CD4-positive, alpha-beta T cell treated with Interferon alpha-2 for 1 hour (primary cell): ENCODE data around the gene CCZ1B.
"Not testable (repeated sequence)": the region's sequence is repeated elsewhere in the genome, so short reads cannot be mapped to it uniquely, and the experiment has no call there.

ENCODE experiments used
- DNase-seq, 2 donors: peaks; one replicate each; pipeline ENCODE4 v3.0.0-alpha.2; 2020 to 2022

The CCZ1B gene

DNA sequence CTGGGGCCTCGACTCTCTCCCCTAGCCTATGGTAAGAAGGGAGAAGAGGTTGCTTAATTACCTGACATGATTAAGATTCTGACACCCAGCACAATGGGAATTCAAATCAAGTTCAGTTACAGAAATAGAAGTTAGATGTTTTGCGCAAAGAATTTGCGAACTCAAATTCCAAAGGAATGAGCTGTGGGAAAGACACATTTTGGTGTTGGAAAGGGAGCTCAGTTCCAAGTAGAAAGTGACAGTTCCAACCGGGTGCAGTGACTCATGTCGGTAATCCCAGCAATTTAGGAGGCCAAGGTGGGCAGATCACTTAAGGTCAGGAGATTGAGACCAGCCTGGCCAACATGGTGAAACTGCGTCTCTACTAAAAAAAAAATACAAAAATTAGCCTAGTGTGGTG, 4.0 kb upstream of the CCZ1B start:
- DNase-seq = not testable (repeated sequence)

DNA sequence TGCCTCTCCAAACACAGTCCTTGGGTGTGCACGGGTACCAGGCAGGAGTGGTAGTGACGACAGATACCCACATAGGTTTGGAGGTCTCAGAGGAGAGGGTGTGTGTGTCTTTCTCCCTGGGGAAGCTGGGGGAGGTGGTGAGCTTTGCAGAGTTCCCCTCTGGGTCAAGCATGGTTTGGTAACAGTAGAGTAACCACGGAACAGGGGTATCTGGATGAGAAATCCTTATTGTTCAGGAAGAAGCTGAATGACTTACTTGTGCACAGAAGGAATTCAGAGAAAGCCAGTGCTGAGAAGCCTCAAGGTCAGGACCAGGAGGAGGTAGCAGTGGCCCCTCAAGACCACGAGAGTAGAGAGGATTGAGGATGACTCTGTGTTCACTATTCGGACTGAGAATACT, 3.5 kb upstream of the CCZ1B start:
- DNase-seq = not testable (repeated sequence)

DNA sequence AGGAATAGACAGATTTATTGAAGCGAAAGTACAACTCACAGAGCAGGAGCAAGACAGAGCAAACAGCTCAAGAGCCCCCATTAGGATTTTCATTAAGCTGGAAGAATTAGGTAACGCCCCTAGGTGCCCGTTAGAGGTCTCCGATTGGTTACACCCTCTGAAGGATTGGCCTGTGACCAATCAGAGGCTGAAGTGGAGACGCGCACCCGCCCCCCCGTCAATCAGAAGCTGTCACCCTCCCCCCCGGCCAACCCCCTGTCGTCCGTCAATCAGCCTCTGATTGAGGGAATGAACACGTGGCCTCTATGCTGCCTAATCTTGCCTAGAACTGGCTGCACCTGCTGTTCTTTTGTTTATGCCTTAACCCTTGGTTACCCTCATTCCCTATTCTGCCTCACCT, 1.1 kb upstream of the CCZ1B start:
- DNase-seq = not testable (repeated sequence)

DNA sequence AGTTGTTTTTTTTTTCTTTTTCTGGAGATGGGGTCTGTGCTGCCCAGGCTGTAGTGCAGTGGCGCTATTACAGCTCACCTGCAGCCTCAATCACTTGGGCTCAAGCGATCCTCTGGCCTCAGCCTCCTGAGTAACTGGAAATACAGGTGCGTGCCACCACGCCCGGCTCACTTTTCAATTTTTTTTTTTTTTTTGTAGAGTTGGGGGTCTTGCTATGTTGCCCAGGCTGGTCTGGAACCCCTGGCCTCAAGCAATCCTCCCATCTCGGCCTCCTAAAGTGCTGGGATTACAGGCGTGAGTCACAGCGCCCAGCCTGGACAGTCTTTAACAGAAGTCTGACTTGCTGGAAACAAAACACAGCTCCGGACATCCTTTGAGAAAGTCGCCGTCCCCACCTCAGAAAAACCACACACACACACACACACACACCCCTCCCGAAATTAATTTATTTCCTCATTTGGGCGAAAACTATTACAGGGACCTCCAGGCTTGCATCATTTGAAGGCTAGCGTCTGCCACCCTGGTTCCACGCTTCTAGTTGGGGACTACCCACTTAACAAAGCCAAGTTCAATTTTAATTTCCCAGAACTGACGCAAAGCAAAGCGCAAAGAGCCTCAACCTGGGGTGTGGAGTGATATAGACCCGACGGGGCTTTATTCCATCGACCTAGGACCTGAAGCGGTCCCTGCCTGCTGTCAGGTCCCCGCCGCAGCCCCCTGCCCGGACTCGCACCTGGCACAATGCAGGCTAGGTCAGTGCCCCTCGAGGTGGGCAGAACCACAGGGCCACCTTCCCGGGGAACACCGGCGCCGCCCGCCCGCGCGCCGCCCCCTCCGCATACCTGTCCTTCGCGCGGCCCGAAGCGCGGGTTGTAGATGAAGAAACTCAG, 594 bp downstream of the CCZ1B start:
- DNase-seq = peak in 1 of 2 donors; percentile 32

DNA sequence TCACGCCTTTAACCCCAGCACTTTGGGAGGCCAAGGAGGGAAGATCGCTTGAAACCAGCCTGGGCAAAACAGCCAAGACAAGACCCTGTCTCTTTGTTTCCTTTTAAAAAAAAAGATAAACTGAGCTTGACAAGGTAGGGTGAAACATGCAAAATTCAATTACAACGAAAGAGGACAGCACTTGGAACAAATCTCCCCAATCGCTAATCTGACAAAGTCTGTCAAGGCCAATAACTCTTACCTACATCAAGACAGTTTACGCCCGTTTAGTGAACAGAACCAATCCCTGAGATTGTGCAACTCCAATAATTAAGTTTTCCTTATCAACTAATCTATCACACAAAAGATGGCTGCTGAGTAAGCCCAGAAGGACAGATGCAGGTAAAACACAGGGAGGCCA, 4.5 kb downstream of the CCZ1B start:
- DNase-seq = not testable (repeated sequence)

GRCh38 chr7:6815470-6815869, 10.6 kb downstream of the CCZ1B start:
- not testable (repeated sequence) for DNase-seq

DNA sequence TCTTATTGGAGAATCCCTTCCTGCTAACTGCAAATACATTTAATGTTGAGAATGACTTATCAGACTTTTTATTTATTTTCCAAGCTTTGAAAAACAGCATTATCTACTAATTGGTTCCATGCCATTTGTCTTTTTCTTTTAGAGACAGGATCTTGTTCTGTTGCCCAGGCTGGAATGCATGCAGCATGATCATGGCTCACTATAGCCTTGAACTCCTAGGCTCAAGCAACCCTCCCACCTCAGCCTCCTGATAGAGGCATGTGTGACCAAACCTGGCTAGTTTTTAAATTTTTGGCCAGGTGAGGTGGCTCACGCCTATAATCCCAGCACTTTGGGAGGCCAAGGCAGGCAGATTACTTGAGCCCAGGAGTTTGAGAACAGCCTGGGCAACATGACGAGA, 13.1 kb downstream of the CCZ1B start:
- not testable (repeated sequence) for DNase-seq

DNA sequence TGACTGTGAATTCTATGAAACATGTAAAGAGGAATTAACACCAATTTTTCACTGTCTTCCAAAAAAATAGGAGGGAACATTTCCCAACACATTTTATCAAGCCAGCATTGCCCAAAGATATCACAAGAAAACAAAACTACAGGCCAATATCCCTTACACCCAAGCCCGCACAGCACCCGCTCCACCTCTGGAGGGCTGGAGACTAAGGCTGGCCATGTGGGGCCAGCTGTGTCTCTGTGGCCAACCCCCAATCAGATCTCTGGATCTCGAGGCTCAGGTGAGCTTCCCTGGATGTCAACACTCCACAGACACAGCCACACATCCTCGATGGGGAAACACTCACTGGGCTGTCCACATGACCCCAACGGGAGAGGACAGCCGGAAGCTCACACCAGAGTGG, 18.1 kb downstream of the CCZ1B start:
- DNase-seq = not testable (repeated sequence)

GRCh38 chr7:6807393-6807918, 18.6 kb downstream of the CCZ1B start:
- DNase-seq = not testable (repeated sequence)

- not testable (repeated sequence) for DNase-seq
Observed at GRCh38 chr7:6800331-6800730, 25.7 kb downstream of the CCZ1B start.

DNA sequence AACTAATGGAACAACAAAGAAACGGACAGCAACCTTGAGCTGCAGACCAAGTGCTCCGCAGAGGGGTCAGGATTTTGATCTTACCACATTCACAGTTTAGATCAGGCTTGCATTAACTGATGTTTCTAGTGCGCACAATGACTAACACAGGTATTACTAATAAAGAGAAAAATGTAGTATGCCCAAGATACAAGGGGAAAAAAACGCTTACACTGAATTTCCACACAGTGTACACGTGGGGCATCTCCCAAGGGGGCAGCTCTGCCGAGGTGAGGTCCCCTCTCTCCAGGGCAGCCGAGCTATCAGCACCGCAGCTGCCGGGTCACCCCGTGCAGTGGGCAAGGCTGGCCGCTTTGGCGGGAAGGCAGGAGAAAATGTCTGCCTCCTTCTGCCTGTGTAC, 26.2 kb downstream of the CCZ1B start:
- DNase-seq = not testable (repeated sequence)

DNA sequence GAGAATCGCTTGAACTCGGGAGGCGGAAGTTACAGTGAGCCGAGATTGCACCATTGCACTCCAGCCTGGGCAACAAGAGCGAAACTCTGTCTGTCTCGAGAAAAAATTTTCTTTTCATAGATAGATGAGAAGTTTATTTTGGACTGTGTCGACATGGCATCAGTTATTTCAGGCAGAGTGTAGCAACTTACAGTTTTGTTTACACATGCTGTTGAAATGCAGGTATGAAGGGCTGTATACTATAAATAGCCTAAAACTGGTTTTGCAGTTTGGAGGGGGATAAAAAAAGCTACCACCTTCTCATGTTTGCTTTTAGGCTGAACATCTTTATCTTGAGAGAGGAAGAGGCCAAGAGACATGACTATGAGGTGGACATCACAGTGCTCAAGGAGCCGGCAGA, 28.0 kb downstream of the CCZ1B start:
- DNase-seq = not testable (repeated sequence)

- not testable (repeated sequence) for DNase-seq
Observed at GRCh38 chr7:6797218-6797617, 28.9 kb downstream of the CCZ1B start.

DNA sequence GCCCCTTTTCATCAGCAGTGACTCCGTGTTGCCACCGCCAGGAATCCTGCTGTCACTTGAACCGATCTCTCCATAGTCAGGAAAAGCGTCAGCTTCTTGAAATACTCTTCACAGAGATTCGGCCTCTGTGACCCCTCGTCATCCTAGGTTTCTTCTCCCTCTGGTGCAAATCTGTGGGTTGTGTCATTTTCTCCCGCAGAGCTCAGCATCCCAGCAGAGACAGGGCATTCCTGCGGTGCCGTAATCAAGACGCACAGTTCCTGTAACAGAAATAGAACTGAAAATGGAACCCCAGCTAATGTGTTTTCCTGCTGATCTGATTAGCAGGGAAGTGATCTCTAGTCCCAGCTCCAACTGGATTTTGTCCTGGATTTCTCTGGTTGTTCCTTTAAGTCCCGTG, 31.8 kb downstream of the CCZ1B start:
- not testable (repeated sequence) for DNase-seq

DNA sequence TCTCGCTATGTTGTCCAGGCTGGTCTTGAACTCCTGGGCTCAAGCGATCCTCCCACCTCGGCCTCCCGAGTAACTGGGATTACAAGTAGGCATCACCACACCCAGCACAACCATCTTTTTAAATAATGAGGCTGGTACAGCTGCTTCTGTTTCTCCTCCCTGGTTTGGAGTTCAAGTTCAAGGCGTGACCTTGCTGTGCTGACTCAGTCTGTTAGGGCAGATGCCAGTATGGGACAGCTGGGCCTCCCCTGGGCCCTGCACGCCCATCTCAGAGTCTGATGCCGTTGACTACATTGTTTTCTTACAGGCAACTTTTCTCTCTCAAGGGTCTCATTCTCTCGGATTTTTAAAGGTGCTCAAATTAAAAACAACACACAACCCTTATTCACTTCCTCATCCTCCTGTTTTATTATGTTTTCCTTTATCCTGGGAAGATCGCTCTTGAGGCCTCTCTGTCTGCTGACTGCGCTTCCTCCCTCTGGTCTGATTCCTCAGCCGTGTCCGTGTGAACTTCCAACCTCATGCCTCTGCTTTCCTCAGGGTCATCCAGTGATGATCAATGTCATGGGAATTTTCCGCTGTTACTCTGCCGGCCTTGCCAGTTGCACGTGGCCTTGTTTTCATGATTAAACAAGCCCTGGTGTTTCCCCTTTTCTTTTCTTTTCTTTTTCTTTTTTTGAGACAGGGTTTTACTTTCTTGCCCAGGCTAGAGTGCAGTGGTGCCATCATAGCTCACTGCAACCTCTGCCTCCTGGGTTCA, 33.8 kb downstream of the CCZ1B start:
- not testable (repeated sequence) for DNase-seq

DNA sequence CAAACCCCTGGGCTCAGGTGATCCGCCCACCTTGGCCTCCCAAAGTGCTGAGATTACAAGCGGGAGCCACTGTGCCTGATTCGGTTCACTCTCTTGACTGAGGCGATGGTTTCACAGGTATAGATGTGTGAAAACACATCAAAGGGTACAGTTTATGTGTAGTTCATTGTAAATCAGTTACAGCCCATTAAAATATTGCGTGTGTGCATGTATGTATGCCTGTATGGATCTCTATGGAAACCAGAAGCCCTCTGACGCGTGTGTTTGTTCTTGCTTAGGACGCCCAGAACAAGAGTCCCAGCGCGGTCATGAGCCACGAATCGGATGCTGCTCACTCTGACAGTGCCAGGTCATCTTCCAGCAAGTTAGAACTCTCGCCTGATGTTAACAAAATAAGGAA, 36.7 kb downstream of the CCZ1B start:
- DNase-seq = not testable (repeated sequence)

GRCh38 chr7:6781581-6781980, 44.5 kb downstream of the CCZ1B start:
- DNase-seq = not testable (repeated sequence)

- DNase-seq = not testable (repeated sequence)
Observed at GRCh38 chr7:6761186-6761585, 64.9 kb downstream of the CCZ1B start.

- DNase-seq = not testable (repeated sequence)
Observed at GRCh38 chr7:6753964-6754363, 72.1 kb downstream of the CCZ1B start, which contains the start of gene RSPH10B2. TSS of gene RSPH10B2 (plus strand) at chr7:6754103. CDS start at chr7:6757678, 3,575 bp downstream.

GRCh38 chr7:6750173-6750572, 75.9 kb downstream of the CCZ1B start:
- DNase-seq = not testable (repeated sequence)

DNA sequence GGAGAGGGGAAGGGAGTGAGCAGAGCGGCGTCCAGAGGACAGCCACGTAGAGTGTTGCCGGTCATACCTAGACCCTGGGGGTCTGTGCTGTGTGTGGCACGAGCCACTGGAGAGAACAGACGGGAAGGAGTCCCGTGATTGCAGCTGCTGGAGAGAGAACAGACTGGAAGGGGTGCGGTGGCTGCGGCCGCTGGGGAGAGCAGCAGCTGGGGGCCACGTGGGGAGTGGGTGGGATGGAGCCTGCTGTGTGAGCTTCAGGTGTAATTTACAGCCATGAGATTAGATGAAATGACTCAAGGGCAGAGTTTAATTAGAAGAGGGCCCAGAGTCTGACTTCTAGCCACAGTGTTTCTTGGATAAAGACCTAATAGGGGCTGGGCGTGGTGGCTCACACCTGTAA, 76.7 kb downstream of the CCZ1B start:
- DNase-seq = not testable (repeated sequence)
